ENCODE results near the gene TRMT44.

The TRMT44 gene

DNA sequence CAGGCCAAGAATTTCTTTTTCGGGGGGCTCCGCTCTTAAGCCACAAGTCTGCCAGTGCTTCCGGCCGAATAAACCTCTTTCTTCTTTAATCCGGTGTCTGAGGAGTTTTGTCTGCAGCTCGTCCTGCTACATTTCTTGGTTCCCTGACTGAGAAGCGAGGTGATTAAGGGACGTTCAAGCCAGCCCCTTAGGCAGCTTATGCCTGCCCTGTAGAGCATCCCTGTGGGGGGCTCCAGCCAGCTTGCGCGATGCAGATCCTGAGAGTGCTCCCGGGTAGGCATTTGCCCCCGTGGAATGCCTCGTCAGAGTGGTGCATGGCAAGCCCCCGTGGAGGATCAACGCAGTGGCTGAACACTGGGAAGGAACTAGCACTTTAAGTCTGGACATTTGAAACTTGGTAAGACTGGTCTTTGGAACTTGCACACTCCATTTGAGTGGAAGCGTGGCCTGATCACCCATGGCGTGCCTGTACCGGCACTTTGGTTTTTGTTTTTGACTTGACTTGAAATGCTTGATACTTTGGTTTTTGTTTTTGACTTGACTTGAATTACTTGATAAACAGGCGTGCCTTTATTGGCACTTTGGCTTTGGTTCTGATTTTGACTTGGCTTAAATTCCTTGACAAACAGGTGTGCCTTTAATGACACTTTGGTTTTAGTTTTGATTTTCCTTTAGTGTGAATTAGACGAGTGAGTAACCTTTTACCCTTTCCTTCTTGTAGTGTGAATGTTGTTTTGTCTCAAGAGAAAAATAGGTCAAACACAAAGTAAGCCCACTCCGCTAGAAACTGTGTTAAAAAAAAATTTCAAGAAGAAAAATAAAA lies 6.1 kb upstream of the TRMT44 start:
- no peak for DNase-seq (ENCODE audit: low read depth)

GRCh38 chr4:8435656-8436121 lies 4.9 kb upstream of the TRMT44 start:
- no peak for DNase-seq (ENCODE audit: low read depth)

- no peak for DNase-seq (ENCODE audit: low read depth)
These were observed 3.3 kb upstream of the TRMT44 start for GRCh38 chr4:8437281-8437680.

- DNase-seq (ENCODE audit: low read depth) = no peak
These were observed 1.8 kb upstream of the TRMT44 start for GRCh38 chr4:8438743-8439142.

- DNase-seq (ENCODE audit: low read depth) = no peak
These were observed 1.4 kb upstream of the TRMT44 start for GRCh38 chr4:8439168-8439567.

- DNase-seq (ENCODE audit: low read depth) = no peak
These were observed 574 bp upstream of the TRMT44 start for GRCh38 chr4:8439914-8440491.

GRCh38 chr4:8441499-8442091 lies 1.0 kb downstream of the TRMT44 start:
- DNase-seq (ENCODE audit: low read depth) = no peak

DNA sequence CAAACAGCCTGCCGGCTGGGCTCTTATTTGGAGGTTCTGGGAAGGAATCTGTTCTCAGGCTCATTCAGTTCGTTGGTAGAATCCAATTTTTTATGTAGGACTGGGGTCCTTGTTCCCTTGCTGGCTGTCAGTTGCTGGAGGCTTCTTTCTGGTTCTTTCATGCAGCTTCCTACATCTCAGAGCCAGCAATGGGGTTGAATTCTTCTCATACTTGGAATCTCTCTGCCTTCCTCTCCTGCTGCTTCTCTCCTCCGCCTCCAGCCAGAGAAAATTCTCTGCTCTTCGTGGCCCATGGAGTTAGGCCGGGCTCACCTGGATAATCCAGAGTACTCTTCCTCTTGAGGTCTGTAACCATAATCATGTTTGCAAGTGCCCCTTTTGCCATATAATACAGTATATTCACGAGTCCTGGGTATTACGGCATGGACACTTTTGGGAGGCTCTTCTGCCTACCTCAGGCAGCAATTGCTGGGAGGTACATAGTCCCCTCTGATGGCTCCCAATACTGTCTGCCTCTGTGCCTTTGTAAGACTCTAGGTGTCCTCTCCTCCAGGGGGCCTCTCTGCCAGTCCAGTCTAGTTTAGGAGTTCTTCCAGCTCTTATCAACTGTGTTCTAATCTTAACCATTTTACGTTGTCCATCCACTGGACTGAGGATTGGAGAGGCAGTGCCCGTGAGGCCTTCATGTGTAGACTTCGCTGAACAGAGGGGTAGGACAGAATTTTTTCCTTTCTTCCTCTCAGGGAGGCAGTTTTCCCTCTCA lies 2.2 kb downstream of the TRMT44 start:
- DNase-seq (ENCODE audit: low read depth) = no peak

GRCh38 chr4:8443801-8444200 lies 3.2 kb downstream of the TRMT44 start:
- DNase-seq (ENCODE audit: low read depth) = no peak

GRCh38 chr4:8446122-8446521 lies 5.5 kb downstream of the TRMT44 start:
- no peak for DNase-seq (ENCODE audit: low read depth)

DNA sequence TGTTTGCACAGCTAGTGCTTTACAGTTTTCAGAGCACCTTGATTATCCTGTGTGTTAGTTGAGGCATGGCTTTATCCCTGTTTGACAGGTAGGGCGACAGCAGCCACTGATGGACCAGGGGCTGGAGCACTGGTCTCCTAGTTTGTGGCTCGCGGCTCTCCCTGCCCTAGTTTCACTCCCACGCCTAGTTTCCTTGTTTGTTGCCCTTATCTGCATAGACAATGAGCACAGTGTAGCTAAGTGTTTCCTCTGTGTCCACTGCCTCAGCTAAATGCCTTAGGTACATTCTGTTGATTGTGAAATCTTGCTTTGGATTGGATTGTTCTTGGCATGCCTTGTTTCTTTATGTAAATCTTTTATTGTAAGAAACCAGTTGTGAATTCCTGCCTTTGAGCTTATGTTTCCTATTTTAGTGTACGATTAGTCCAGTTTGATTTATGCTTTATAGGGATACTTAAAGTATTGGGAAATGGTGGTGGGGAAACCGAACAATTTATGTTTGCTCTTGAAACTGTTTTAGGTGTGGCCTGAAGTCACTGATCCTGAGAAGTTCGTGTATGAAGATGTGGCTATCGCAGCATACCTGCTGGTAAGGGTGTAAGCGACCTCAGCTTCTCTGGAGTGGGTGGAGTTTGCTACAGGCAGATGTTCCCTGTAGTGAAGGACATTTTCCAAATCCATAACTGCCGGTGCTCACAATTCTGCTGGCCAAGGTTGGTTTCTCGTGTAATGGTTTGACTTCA lies 11.0 kb downstream of the TRMT44 start:
- DNase-seq (ENCODE audit: low read depth) = no peak

GRCh38 chr4:8453957-8454356 lies 13.4 kb downstream of the TRMT44 start:
- DNase-seq (ENCODE audit: low read depth) = no peak

- no peak for DNase-seq (ENCODE audit: low read depth)
These were observed 17.2 kb downstream of the TRMT44 start for GRCh38 chr4:8457646-8458252.

GRCh38 chr4:8459867-8460445 lies 19.4 kb downstream of the TRMT44 start:
- DNase-seq (ENCODE audit: low read depth) = no peak

GRCh38 chr4:8461086-8461485 lies 20.5 kb downstream of the TRMT44 start:
- DNase-seq (ENCODE audit: low read depth) = no peak

- DNase-seq (ENCODE audit: low read depth) = no peak
These were observed 21.0 kb downstream of the TRMT44 start for GRCh38 chr4:8461616-8462015.

- DNase-seq (ENCODE audit: low read depth) = no peak
These were observed 23.2 kb downstream of the TRMT44 start for GRCh38 chr4:8463811-8464210.

DNA sequence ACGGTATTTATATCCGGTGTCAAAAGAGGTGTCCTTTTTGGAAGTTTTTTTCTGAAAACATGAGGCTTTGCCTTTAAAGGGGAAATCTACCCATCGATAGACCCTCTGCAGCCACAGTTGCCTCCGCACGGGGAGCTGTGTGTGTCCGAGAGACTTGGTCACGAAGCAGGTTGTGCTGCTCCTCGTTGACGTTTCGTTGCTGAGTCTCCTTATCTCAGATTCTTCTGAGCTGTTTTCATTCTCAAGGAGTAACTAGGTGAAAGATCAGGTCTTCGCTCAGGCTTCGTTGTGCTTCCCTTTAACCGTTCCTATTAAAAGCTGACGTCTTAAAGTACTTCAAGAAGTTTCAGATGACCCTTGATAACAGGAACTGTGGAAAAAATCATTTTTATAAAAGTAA lies 23.8 kb downstream of the TRMT44 start:
- DNase-seq (ENCODE audit: low read depth) = no peak

DNA sequence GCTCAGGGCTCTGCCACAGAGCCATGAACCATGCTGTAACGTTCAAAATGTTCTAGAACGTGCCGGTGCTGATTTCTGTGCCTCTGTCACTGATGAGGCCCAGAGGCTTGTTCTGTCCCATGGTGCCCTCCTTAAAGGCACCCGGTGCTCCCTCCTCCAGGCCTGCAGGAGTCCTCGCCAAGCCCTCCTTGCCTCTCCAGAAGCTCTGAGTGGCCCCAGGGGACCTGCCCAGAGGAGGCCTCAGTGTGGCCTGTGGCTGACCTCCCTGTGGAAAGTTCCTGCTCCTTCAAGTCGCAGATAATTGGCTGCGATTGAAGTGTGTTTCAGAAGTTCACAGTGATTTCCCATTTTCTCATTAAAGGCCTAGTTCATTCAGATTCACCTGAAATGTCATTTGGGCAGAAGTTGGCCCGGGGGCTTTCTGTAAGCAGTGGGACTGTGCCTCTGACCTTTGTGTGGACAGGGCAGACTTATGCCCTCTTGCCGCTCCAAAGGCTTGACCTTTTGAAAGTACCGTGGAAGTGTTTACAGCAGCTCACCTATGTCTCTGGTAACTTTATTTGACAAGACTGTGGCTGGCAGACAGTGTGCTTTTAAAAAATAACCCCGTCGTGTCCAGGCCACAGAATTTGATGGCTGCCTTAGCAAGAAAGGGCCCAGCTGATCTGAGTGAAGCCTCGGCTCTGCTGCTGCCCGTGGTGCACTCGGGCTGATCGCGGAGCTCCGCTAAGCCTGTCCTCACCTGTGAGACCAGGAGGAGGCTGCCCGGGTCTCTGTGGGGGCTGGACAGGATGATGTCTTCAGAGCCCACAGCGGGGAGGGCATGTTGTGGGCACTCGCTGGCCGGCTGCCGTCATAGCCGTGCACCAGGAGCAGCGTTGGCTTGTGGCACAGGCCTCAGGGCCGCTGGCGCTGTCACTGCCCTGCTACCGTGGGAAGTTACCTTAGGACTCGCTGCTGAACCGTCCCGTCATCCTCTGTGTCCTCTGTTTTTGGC lies 25.3 kb downstream of the TRMT44 start:
- no peak for DNase-seq (ENCODE audit: low read depth)

- DNase-seq (ENCODE audit: low read depth) = no peak
These were observed 26.4 kb downstream of the TRMT44 start for GRCh38 chr4:8467016-8467415.

Measured in stimulated activated CD8-positive, alpha-beta memory T cell treated with anti-CD3 and anti-CD28 coated beads, Interleukin-15, amount 100 ng/mL, for 24 hours (primary cell).